Loucy (cell line): Measurements from ENCODE around the gene FHAD1.

Experiments used
- H2AFZ ChIP-seq: fragments of 200-600 bp; sonication (generic); 2 replicates; pipeline ENCODE4 v1.6.0; 2016; ENCODE audit warnings: antibody characterized with exemption, mild to moderate bottlenecking, low read length, moderate library complexity
- H3F3A ChIP-seq: fragments of 200-600 bp; 2 replicates; pipeline ENCODE4 v1.6.0; 2016; ENCODE audit warnings: antibody characterized with exemption, low read depth, mild to moderate bottlenecking
- H3K27me3 ChIP-seq: fragments of 200-600 bp; sonication (generic); 2 replicates; pipeline ENCODE4 v1.6.1; 2014; ENCODE audit warnings: low read length, mild to moderate bottlenecking; ENCODE audit not compliant: insufficient read depth, poor library complexity, severe bottlenecking
- H3K36me3 ChIP-seq: fragments of 200-600 bp; sonication (generic); 2 replicates; pipeline ENCODE4 v1.6.1; 2016; ENCODE audit warnings: low read length; ENCODE audit not compliant: insufficient read depth
- H3K4me1 ChIP-seq: fragments of 200-600 bp; sonication (generic); 2 replicates; pipeline ENCODE4 v1.5.1; 2014; ENCODE audit warnings: low read length, mild to moderate bottlenecking; ENCODE audit not compliant: insufficient read depth, poor library complexity, severe bottlenecking
- H3K4me2 ChIP-seq: fragments of 200-600 bp; sonication (generic); 2 replicates; pipeline ENCODE4 v1.6.0; 2014; ENCODE audit warnings: antibody characterized with exemption, low read length, low read depth, mild to moderate bottlenecking; ENCODE audit not compliant: poor library complexity, severe bottlenecking
- H3K4me3 ChIP-seq: fragments of 200-600 bp; sonication (generic); 2 replicates; pipeline ENCODE4 v1.5.1; 2014; ENCODE audit warnings: low read length, mild to moderate bottlenecking, mixed read lengths; ENCODE audit not compliant: poor library complexity, severe bottlenecking
- H3K79me2 ChIP-seq: fragments of 200-600 bp; sonication (generic); 2 replicates; pipeline ENCODE4 v1.6.1; 2014; ENCODE audit warnings: low read length; ENCODE audit not compliant: insufficient read depth
- H3K9ac ChIP-seq: fragments of 200-600 bp; sonication (generic); 2 replicates; pipeline ENCODE4 v1.6.0; 2014; ENCODE audit warnings: mild to moderate bottlenecking, low read depth, low read length, moderate library complexity; ENCODE audit not compliant: poor library complexity, severe bottlenecking
- H3K9me2 ChIP-seq: fragments of 200-600 bp; sonication (generic); replicated peaks from 2 replicates; pipeline ENCODE4 v1.6.1; 2016; ENCODE audit warnings: low read depth, low read length, mixed read lengths
- H3K9me3 ChIP-seq: fragments of 200-600 bp; sonication (generic); 2 replicates; pipeline ENCODE4 v1.6.1; 2014; ENCODE audit warnings: mild to moderate bottlenecking, antibody characterized with exemption, low read length, low read depth; ENCODE audit not compliant: insufficient read depth
- H4K20me1 ChIP-seq: fragments of 200-600 bp; sonication (generic); 2 replicates; pipeline ENCODE4 v1.6.0; 2014; ENCODE audit warnings: antibody characterized with exemption, low read length, mild to moderate bottlenecking; ENCODE audit not compliant: insufficient read depth, poor library complexity, severe bottlenecking
- CTCF ChIP-seq: fragments of 200-600 bp; sonication (generic); conservative IDR thresholded peaks from 2 replicates; pipeline ENCODE4 v1.5.1; 2014; ENCODE audit warnings: mild to moderate bottlenecking, antibody characterized with exemption, low read length
- EZH2phosphoT487 ChIP-seq: fragments of 200-600 bp; IDR thresholded peaks from 2 replicates; pipeline ENCODE4 v1.6.1; 2018; ENCODE audit warnings: antibody characterized with exemption, mild to moderate bottlenecking, moderate library complexity, borderline replicate concordance

FHAD1 gene

GRCh38 chr1:15273274-15273673, 26.3 kb downstream of the FHAD1 start:
- no peak overlapping the region for H3K4me3 ChIP-seq
- no peaks in the 10 kb centered on the region for H3K9me2 ChIP-seq
- H4K20me1 ChIP-seq = no peaks in the 10 kb centered on the region
- no peaks in the 10 kb centered on the region for H3K36me3 ChIP-seq
- no peaks in the 10 kb centered on the region for H3K9me3 ChIP-seq
- no peak for TF ChIP-seq CTCF
- no peak for TF ChIP-seq EZH2phosphoT487
- H3K4me1 ChIP-seq = no peaks in the 10 kb centered on the region
- no peak overlapping the region for H3K9ac ChIP-seq
- H3F3A ChIP-seq = no peaks in the 10 kb centered on the region
- no peaks in the 10 kb centered on the region for H3K79me2 ChIP-seq
- no peak overlapping the region for H2AFZ ChIP-seq
- no peak overlapping the region for H3K4me2 ChIP-seq
- H3K27me3 ChIP-seq = no peaks in the 10 kb centered on the region

GRCh38 chr1:15275921-15276683, 29.1 kb downstream of the FHAD1 start:
- H3K9me2 ChIP-seq = no peaks in the 10 kb centered on the region
- H4K20me1 ChIP-seq = no peaks in the 10 kb centered on the region
- no peak for TF ChIP-seq EZH2phosphoT487
- no peak for TF ChIP-seq CTCF

GRCh38 chr1:15276691-15277446, 29.8 kb downstream of the FHAD1 start:
- Histone ChIP-seq H3K9me3 (no peaks in the 10 kb centered on the region), H3K36me3 (no peaks in the 10 kb centered on the region), H2AFZ (no peak overlapping the region), H3K4me3 (no peak overlapping the region), H3K4me2 (no peak overlapping the region), H3F3A (no peaks in the 10 kb centered on the region), H3K27me3 (no peaks in the 10 kb centered on the region), H3K79me2 (no peaks in the 10 kb centered on the region), H3K9ac (no peak overlapping the region), H4K20me1 (no peaks in the 10 kb centered on the region), H3K4me1 (no peaks in the 10 kb centered on the region), H3K9me2 (no peaks in the 10 kb centered on the region)
- TF ChIP-seq CTCF (no peak), EZH2phosphoT487 (no peak)

More at GRCh38 chr1:15275921-15276683, 29.1 kb downstream of the FHAD1 start:
- Histone ChIP-seq H3K4me3 (no peak overlapping the region), H3K36me3 (no peaks in the 10 kb centered on the region), H3K9ac (no peak overlapping the region), H3F3A (no peaks in the 10 kb centered on the region), H3K79me2 (no peaks in the 10 kb centered on the region), H3K4me1 (no peaks in the 10 kb centered on the region), H3K4me2 (no peak overlapping the region), H3K27me3 (no peaks in the 10 kb centered on the region), H3K9me3 (no peaks in the 10 kb centered on the region), H2AFZ (no peak overlapping the region)
